HG02840 (cell line): ENCODE data around the gene CD164.
"Not testable (repeated sequence)": the region's sequence is repeated elsewhere in the genome, so short reads cannot be mapped to it uniquely, and the experiment has no call there.

ENCODE experiments used
- ATAC-seq: cut with Tn5 transposase; IDR thresholded peaks from one replicate; pipeline ENCODE4 v1.9.1; 2021; ENCODE audit warnings: mild to moderate bottlenecking, moderate library complexity, moderate number of reproducible peaks; ENCODE audit not compliant: unreplicated experiment, low FRiP score

Gene CD164

DNA sequence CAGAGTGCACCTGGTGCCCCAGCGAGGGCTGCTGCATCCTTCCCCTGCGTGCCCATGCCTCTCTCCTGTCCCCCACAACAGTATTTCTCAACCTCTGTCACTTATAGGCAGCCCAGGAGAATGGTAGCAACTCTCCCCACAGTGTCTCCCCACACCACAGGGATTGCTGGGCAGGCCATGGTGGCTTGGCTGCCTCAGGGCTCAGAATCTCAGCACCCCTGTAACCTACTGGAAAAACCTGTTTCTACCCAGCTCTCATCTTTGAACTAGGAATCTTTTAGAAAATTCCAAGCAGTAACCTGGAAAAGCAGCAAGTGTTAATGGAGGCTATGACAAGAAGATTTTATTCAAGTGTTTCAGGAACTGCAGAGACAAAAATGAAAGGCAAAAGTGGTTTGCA is 38.0 kb downstream of the CD164 start:
- no peak for ATAC-seq

GRCh38 chr6:109343518-109343917 is 38.7 kb downstream of the CD164 start:
- ATAC-seq, result no peak

DNA sequence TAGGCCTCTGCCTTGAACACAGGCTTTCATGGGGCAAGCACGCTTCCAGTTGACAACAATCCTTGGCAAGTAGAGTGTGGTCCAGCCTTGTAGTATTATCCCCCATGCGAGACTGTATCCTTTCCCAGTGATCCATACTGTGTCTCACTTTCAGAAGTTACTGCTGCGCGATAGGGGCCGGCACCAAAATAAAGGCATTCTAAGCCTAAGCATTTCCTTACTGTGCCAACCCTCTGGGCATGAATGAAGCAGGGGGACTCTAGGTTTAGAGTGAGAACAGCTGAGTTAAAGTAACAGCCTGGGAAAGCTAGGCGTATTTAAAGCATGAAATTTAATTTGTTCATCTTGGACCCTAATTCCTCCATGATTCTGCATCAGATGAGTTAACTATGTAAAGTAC is 39.4 kb downstream of the CD164 start:
- ATAC-seq, result no peak

- ATAC-seq, result no peak
Measured at GRCh38 chr6:109342506-109342905, 39.8 kb downstream of the CD164 start.

GRCh38 chr6:109340811-109341210 is 41.5 kb downstream of the CD164 start:
- no peak for ATAC-seq

DNA sequence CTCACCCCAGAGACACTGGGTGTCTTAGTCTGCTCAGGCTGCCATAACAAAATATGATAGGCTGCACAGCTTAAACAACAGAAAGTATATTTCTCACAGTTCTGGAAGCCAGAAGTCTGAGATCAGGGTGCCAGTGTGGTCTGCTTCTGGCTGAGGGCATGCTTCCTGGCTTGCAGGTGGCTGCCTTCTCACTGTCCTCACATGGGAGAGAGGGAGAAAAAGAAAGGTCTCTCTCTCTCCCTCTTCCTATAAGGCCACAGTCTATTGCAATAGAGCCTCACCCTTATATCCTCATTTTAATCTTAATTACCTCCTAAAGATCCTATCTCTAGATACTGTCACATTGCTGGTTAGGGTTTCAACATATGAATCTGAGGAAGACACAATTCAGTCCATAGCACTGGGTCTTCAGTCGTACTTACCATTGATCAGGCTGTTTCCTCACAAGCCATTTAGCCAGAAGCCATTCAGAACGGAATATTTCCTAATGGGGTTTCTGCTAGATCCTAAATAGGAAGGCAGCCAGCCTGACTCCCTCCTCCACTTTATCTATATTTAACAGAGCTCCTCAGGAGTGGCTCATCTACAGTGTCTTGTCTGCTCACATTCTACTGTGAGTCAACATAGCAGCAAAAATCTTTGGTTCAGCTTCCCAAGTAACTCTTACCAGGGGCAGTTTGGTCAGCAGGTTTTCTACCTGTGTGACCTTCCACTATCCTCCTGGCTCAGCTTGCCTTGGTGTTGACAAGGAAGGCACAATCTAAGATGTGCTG is 42.2 kb downstream of the CD164 start:
- ATAC-seq, result no peak

DNA sequence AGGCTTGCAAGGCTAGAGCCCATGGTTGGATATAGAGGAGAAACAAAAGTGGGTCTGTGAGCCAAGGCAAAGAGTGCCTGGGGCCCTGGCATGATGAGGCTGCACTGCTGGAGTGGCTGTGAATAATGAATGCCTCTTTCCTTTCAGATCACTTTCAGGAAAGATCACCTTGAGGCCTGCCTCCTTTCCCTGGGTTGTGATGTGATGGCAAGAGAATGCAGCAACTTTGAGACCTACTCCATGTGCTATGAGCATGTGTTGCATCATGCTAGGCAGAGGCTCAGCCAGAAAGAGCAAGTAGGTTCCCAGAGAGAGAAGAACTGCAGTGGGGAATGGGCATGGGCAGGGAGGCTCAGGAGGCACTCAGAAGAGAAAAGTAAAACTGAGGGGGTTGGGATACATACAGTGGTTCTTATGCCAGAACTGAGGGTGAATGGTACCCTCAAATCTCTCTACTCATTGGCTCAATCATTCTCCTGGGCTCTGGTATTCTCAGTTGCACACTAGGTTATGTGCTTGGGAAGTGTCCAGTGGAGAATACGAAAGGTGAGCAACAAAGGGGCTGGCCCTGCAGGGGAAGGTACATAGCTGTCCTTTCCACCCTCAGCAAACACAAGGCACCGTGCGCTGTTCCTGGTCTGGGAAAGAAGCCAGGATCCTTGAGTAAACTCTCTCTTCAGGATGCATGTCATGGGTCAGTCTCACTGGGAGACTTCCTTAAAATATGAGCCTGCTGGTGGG is 45.9 kb downstream of the CD164 start:
- no peak for ATAC-seq

DNA sequence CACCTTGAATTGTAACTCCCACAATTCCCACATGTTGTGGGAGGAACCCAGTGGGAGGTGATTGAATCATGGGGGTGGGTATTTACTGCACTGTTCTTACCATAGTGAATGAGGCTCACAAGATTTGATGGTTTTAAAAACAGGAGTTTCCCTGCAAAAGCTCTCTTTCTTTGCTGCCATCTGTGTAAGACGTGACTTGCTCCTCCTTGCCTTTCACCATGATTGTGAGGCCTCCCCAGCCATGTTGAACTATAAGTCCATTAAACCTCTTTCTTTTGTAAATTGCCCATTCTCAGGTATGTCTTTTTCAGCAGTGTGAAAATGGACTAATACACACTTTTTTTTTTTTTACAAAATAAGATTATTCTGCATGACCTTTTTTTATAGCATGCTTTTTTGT is 48.4 kb downstream of the CD164 start:
- ATAC-seq, result not testable (repeated sequence)

DNA sequence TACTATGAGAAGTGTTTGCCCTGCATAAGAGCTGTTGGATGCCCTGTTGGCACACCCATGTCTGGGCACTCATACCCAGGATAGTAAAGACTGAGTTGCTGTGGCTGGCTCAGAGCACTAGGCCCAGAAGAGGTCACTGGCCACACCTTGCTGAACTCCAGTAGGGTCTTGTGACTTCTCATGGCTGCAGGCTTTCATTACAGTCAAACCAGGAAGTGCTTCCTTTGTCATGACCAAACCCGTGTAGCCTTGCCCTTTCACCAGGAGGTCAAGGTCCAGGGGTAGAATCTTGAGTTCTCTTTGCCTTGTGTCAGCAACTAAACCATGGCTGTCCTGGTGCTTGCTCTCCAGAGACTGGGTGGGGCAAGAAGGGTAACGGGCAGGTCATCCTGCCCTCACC is 49.5 kb downstream of the CD164 start:
- no peak for ATAC-seq

DNA sequence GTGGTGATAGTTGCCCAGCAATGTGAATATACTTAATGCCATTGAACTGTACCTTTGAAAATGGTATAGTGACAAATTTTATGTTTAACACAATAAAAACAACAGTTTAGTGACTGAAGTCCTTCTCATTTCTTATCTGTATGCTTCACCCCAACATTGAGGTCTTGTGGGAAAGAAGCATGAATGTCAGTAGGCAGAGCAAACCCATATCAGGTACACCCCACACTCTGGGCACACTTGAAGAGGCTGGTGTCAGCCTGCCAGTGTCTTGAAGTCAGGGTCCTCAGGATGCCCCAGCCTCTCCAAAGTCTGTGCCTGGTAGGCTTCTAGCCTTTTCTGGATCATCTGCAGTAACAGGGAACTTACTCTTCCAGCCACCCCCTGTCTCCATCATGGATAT is 51.2 kb downstream of the CD164 start:
- no peak for ATAC-seq

GRCh38 chr6:109330263-109330662 is 52.0 kb downstream of the CD164 start:
- no peak for ATAC-seq

DNA sequence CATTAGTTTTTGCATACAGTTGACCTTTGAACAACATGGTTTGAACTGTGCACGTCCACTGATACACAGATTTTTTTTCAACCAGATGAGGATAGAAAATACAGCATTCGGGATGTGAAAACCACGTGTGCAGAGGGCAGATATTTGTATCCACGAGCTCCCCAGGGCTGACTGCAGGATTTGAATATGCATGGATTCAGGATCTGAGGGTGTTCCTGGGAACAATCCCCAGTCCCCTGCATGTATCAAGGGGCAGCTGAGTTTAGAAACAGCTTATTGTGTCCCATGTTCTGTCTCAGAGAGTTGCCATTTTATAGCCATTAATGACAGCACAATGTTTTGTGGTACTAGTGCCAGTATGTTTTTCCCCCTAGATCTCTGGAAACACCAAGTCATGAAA is 53.6 kb downstream of the CD164 start:
- no peak for ATAC-seq

- no peak for ATAC-seq
Measured at GRCh38 chr6:109327959-109328358, 54.3 kb downstream of the CD164 start.

DNA sequence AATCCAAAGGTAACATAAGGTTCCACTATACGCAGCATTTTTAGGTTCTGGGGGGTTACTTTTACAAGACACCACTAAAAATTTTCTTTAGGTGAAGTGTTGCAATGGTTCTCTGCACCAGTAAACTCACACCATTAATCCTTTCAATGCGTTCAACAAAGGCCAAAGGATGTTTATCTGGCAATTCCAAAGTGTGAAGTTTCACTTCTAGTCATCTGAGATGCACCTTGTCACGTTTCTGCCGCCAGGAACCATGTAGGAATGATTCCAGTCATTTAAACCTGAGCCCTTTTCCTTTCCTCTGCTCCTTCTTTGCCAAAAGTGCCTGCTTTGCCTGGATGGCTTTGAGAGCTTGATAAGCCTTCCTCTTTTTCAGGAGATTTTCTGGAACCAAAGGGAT is 54.8 kb downstream of the CD164 start:
- no peak for ATAC-seq

- no peak for ATAC-seq
Measured at GRCh38 chr6:109326351-109326750, 55.9 kb downstream of the CD164 start.

DNA sequence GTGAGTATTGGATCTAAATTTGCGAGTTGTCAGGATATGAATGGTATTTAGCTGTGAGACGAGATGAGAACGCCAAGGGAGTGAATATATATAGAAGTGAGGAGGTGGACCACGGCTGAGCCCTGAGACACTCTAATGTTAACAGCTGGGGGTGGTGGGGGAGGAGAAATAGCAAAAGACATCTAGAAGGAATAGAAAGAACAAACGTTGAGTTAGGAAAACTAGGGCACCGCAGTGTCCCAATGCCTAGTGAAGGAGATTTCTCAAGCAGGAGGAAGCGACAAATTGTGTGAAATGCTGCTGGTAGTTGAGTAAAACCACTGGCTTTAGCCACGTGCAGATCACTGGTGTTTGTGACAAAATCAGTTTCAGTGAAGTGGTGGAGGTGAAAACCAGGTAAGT is 56.9 kb downstream of the CD164 start:
- no peak for ATAC-seq

DNA sequence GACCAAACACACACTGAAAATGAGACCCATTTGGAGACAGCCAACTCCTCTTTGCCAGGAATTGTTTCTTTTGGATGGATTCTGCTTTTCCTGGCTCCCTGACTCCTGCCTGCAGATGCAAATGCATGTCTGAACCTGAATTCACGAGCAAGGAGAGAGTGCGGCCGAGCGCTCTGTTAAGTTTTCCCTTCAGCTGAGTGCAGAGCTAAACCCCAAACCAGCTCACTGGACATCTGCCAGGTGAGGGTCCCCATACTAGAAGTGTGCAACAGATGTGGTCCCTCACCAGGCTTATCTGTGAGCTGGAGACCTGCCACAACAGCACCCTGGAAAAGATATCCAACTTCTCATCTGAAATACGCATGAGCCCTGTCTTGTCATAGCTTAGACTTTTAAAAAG is 59.0 kb downstream of the CD164 start:
- no peak for ATAC-seq

DNA sequence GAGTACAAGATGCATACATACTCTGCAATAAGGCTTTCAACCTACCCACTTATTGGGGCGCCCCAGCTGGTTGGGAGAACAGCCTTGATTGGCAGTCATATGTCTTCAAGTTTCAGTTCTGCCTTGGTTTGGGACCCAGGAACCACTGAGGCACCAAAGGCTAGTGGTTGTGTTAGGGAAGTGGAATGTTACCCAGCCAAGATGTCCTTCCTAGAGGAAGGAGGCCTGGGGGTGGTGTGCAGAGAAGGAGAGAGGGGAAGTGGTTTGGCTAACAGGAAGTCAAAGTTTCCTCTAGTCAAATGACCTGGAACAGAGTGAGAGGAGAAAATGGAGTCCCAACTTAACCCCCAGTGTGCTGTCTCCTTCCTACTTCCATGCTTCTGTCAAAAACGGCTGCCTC is 59.4 kb downstream of the CD164 start:
- ATAC-seq, result no peak

DNA sequence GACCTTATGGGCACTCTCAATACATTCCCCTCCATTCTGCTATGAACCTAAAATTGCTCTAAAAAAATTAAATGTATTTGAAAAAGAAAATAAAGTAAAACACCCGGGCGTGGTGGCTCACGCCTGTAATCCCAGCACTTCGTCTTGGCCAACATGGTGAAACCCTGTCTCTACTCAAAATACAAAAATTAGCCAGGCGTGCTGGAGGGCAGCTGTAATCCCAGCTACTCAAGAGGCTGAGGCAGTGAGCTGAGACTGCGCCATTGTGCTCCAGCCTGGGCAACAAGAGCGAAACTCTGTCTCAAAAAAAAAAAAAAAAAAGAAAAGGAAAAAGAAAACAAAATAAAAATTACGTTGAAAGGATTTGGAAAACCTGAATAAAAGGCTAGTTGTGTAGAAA is 60.5 kb downstream of the CD164 start:
- ATAC-seq, result no peak

DNA sequence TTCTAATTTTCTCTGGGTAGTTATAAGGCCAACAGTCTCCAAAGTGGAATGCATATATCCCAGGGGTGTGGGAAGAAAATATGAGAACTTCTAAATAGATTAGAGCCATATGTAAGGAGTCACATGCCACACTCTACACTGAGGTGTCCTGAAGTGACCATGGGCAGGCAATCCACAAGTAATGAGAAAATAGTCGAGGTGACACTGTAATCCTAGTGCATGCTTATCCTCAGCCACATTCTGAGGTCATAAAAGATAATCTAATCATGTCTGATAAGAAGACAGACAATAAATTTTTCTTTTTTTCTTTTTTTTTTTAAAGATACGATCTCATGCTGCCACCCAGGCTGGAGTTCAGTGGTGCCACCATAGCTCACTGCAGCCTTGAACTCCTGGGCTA is 62.2 kb downstream of the CD164 start:
- ATAC-seq, result no peak

- ATAC-seq, result peak; percentile 52
Measured at GRCh38 chr6:109318328-109318876, 63.9 kb downstream of the CD164 start.

DNA sequence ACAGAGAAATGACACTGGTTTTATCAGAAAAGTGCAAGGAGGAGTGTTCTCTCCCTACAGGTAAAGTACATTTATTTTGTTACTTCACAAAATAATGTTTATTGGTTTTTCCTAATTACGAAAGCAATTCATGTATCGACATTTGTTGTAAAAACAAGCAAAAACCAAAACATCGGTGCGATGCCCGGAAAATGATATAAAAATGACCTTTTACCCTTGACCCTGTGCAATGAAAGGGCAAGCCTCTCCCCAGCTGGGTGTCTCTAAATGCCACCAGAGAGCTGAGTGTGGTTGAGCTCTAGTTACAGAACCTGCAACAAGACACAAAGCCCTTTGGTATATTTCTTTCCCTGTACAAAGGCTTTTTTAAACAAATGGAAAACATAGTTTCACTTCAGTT is 65.4 kb downstream of the CD164 start:
- ATAC-seq, result no peak
